Stimulated activated naive B cell treated with anti-CD40 and anti-IgM and Interleukin-4, amounts not matched to agents 10 μg/mL and 1 μg/mL and 100 μg/mL, for 72 hours (primary cell): ENCODE measurements around the gene BABAM2.
"Not testable (repeated sequence)": the region's sequence is repeated elsewhere in the genome, so short reads cannot be mapped to it uniquely, and the experiment has no call there.

Experiments
- ATAC-seq, 2 donors: fragments of 150-1000 bp; cut with Tn5 transposase; replicated peaks; 2 replicates each; pipeline ENCODE4 v1.10.0; 2021; ENCODE audit warnings: moderate library complexity in 1 of 2
- DNase-seq: peaks from one replicate; pipeline ENCODE4 v3.0.0; 2021
- H3K27ac Mint-ChIP-seq: one replicate; pipeline ENCODE4 v1.8.0; 2022; ENCODE audit warnings: mild to moderate bottlenecking, mixed read lengths
- H3K27me3 Mint-ChIP-seq, 2 donors: one replicate each; pipeline ENCODE4 v1.8.0; 2022; ENCODE audit warnings: mixed read lengths in 2 of 2
- H3K36me3 Mint-ChIP-seq, 2 donors: one replicate each; pipeline ENCODE4 v1.8.0; 2022; ENCODE audit warnings: mixed read lengths in 2 of 2, mild to moderate bottlenecking in 1 of 2
- H3K4me1 Mint-ChIP-seq, 2 donors: one replicate each; pipeline ENCODE4 v1.8.0; 2022; ENCODE audit warnings: mixed read lengths in 2 of 2, mild to moderate bottlenecking in 1 of 2
- H3K4me3 Mint-ChIP-seq, 2 donors: one replicate each; pipeline ENCODE4 v1.8.0; 2022; ENCODE audit warnings: mild to moderate bottlenecking in 2 of 2, mixed read lengths in 2 of 2, moderate library complexity in 1 of 2
- H3K9me3 Mint-ChIP-seq, 2 donors: one replicate each; pipeline ENCODE4 v1.8.0; 2022; ENCODE audit warnings: mixed read lengths in 2 of 2, mild to moderate bottlenecking in 1 of 2

Gene BABAM2

DNA sequence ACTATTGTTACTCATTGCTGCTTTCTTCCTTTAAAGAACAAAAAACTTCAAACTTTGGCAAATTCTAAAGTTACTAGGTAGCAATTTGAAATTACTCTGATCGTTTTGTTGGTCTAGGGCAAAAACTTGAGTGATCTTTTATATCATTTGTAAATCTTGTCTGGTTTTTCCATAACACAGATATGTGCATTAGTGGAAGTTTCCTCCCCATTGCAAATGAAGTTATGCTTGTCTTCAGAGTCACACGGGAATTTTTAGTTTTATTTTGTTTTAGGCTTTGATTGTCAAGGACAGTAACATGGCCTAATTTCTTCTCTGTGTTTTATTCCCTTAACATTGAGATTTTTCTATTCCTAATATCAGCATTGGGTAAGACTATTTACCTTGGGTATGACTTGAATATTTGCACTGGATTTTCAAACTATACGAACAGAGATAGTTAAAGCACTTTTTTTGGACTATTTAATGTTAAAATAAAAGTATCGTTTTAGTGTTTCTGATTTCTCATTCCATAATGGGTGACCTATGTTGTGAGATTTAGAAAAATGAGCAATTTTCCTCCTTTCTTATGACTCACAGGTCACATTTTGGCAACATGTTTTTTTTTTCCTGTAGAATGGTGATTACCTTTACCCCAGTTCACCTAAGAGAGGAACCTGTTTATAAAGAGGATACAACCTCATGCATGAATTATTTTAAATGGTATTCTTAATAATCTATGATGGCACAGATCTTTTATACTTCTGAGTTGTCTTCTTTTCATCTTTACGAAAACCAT, 65.0 kb downstream of the BABAM2 start:
- Mint-ChIP-seq H3K9me3 (peaks cover 0 to 3% of the 10 kb centered on the region in 2 donors), H3K27ac (peak overlapping the region; percentile 9), H3K4me3 (peak overlapping the region in 1 of 2 donors; percentile 39), H3K4me1 (peaks cover 22 to 68% of the 10 kb centered on the region in 2 donors), H3K27me3 (no peaks in the 10 kb centered on the region), H3K36me3 (peaks cover 8 to 23% of the 10 kb centered on the region in 2 donors)
- DNase-seq (no peak), ATAC-seq (no peak)

DNA sequence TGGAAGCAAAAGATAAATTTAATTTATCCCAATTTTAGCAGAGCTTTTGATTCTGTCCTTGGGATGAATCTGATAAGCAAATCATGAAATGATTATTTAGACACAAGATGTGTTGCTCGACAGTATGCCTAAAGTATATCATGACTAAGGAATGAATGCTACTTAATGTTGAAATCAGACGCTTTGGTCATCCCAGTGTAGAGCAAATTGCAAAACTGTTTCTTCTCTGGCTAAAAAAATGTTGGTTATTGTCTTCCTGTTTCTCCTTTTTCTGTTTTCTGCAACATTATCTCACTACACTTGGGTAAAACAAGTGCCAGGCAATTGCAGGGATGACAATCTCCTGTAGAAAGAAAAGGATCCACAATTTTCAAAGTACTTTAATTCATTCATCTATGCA, 66.4 kb downstream of the BABAM2 start:
- H3K4me1 Mint-ChIP-seq = peaks cover 25 to 61% of the 10 kb centered on the region in 2 donors
- no peak for ATAC-seq
- DNase-seq = no peak

GRCh38 chr2:27958711-27959378, 68.3 kb downstream of the BABAM2 start:
- peaks cover 12 to 14% of the 10 kb centered on the region in 2 donors for H3K36me3 Mint-ChIP-seq
- ATAC-seq (no peak), DNase-seq (no peak)
- H3K9me3 Mint-ChIP-seq = peaks cover 0 to 5% of the 10 kb centered on the region in 2 donors
- no peak overlapping the region for H3K27ac Mint-ChIP-seq
- H3K4me1 Mint-ChIP-seq = peaks cover 24 to 56% of the 10 kb centered on the region in 2 donors
- H3K4me3 Mint-ChIP-seq = no peak overlapping the region
- no peaks in the 10 kb centered on the region for H3K27me3 Mint-ChIP-seq

More for the DNA sequence above, 66.4 kb downstream of the BABAM2 start:
- H3K36me3 Mint-ChIP-seq = peaks cover 4 to 15% of the 10 kb centered on the region in 2 donors
- H3K4me3 Mint-ChIP-seq = no peak overlapping the region
- H3K27me3 Mint-ChIP-seq = no peaks in the 10 kb centered on the region
- H3K9me3 Mint-ChIP-seq = peaks cover 0 to 3% of the 10 kb centered on the region in 2 donors
- no peak overlapping the region for H3K27ac Mint-ChIP-seq

- DNase-seq = no peak
- H3K36me3 Mint-ChIP-seq = peaks cover 17 to 18% of the 10 kb centered on the region in 2 donors
- peaks cover 24 to 50% of the 10 kb centered on the region in 2 donors for H3K4me1 Mint-ChIP-seq
- peak overlapping the region in 1 of 2 donors; percentile 18 for H3K4me3 Mint-ChIP-seq
- no peak overlapping the region for H3K27ac Mint-ChIP-seq
- H3K27me3 Mint-ChIP-seq = no peaks in the 10 kb centered on the region
- peaks cover 0 to 7% of the 10 kb centered on the region in 2 donors for H3K9me3 Mint-ChIP-seq
- ATAC-seq = no peak
Observed at GRCh38 chr2:27959496-27959895, 69.0 kb downstream of the BABAM2 start.

DNA sequence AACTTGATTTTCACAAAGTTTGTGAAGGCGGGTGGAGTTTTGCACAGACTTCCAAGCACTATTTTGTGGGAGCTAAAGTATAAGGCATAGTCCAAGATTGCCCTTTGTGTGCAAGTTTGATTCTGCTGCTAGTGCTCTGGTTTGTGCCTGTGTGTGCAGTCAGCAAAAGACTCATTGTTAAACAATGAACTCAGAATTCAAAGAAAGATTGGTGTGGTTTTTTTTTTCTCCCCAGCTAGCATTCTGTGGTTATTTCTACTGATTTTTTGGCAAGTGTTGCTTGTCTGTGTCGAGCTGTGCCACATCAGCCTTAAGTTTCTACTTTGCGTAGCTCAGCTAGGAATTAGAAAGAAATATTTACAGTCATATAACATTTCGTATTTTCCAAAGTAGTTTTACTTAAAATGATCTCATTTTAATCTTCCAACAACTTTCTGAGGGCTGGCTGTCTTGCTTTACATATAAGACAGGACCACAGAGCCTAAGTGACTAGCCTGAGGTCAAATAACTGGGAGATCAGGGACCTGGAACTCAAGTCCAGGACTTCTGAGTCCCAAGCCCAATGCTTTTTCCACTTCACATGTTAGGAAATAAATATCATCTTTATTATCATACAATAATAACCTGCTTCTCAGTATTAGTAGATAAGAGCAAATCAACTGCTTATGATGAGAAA, 69.8 kb downstream of the BABAM2 start:
- Mint-ChIP-seq H3K36me3 (peaks cover 18 to 20% of the 10 kb centered on the region in 2 donors), H3K27me3 (no peaks in the 10 kb centered on the region), H3K4me1 (peaks cover 18 to 41% of the 10 kb centered on the region in 2 donors), H3K27ac (no peak overlapping the region), H3K4me3 (no peak overlapping the region), H3K9me3 (peaks cover 0 to 7% of the 10 kb centered on the region in 2 donors)
- no peak for DNase-seq
- ATAC-seq = no peak

GRCh38 chr2:27962006-27962405, 71.5 kb downstream of the BABAM2 start:
- ATAC-seq (no peak), DNase-seq (no peak)
- Mint-ChIP-seq H3K27me3 (no peaks in the 10 kb centered on the region), H3K4me1 (peaks cover 20 to 34% of the 10 kb centered on the region in 2 donors), H3K27ac (no peak overlapping the region), H3K9me3 (peaks cover 5 to 9% of the 10 kb centered on the region in 2 donors), H3K4me3 (no peak overlapping the region), H3K36me3 (peaks cover 20 to 31% of the 10 kb centered on the region in 2 donors)

GRCh38 chr2:27963472-27963871, 72.9 kb downstream of the BABAM2 start:
- Mint-ChIP-seq H3K9me3 (peaks cover 12 to 16% of the 10 kb centered on the region in 2 donors), H3K36me3 (peaks cover 27 to 33% of the 10 kb centered on the region in 2 donors), H3K4me3 (no peak overlapping the region), H3K4me1 (peaks cover 14 to 21% of the 10 kb centered on the region in 2 donors), H3K27ac (no peak overlapping the region), H3K27me3 (no peaks in the 10 kb centered on the region)
- ATAC-seq (no peak), DNase-seq (no peak)

- DNase-seq (no peak), ATAC-seq (no peak)
- Mint-ChIP-seq H3K4me1 (peaks cover 14 to 17% of the 10 kb centered on the region in 2 donors), H3K36me3 (peaks cover 32 to 39% of the 10 kb centered on the region in 2 donors), H3K27ac (no peak overlapping the region), H3K9me3 (peaks cover 16 to 20% of the 10 kb centered on the region in 2 donors), H3K4me3 (no peak overlapping the region), H3K27me3 (no peaks in the 10 kb centered on the region)
Observed at GRCh38 chr2:27964067-27964466, 73.5 kb downstream of the BABAM2 start.

DNA sequence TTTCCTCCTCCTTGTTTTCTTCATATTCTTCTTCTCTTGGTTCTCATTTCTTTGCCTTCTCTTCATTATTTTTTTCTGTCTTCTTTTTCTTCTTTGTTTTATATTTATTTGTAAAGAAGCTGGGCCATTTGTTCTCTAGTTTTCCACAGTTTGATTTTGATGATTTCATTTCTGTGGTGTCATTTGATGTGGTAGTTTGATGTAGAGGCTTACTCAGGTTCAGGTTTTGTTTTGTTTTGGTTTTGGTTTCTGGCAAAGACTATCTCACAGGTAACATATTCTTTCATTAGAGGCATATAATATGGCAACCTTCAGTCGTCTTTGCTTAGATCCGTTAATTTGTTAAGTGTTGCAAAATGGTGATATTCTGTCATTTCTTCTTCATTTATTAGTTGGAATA, 75.3 kb downstream of the BABAM2 start:
- H3K27ac Mint-ChIP-seq = no peak overlapping the region
- peaks cover 17 to 23% of the 10 kb centered on the region in 2 donors for H3K9me3 Mint-ChIP-seq
- no peak overlapping the region for H3K4me3 Mint-ChIP-seq
- H3K4me1 Mint-ChIP-seq = peaks cover 9 to 11% of the 10 kb centered on the region in 2 donors
- ATAC-seq (no peak), DNase-seq (no peak)
- H3K36me3 Mint-ChIP-seq = peaks cover 38 to 54% of the 10 kb centered on the region in 2 donors
- H3K27me3 Mint-ChIP-seq = no peaks in the 10 kb centered on the region

DNA sequence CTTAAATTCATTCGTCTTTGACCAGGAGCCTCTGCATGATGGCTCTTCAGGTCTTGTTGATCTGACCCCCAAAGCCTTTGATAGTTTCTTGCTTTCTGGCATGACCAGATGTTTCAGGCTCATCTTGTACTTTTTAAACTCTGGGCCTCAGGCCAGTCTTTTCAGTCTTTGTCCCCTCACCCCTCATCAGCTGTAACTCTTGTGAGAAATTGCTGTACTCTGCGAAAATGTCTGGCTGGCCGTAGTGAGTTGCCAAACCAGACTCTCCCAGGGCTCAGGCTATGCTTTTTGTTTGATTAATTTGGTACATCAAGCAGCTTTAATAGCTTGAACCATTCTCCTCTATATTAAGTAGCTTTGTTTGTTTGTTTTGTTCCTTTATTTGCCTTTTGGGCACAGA, 75.9 kb downstream of the BABAM2 start:
- peaks cover 38 to 54% of the 10 kb centered on the region in 2 donors for H3K36me3 Mint-ChIP-seq
- peaks cover 17 to 23% of the 10 kb centered on the region in 2 donors for H3K9me3 Mint-ChIP-seq
- H3K27ac Mint-ChIP-seq = no peak overlapping the region
- ATAC-seq (no peak), DNase-seq (no peak)
- no peaks in the 10 kb centered on the region for H3K27me3 Mint-ChIP-seq
- peaks cover 8 to 11% of the 10 kb centered on the region in 2 donors for H3K4me1 Mint-ChIP-seq
- no peak overlapping the region for H3K4me3 Mint-ChIP-seq

DNA sequence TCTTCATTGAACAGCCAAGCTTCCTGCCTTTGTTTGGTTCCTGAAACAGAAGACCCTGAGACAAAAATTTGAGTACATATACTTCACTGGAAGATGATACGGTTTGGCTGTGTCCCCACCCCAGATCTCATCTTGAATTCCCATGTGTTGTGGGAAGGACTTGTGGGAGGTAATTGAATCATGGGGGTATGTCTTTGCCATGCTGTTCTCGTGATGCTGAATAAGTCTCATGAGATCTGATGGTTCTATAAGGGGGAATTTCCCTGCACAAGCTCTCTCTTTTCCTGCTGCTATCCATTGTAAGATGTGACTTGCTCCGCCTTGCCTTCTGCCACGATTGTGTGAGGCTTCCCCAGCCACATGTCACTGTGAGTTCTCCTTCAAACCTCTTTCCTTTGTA, 76.5 kb downstream of the BABAM2 start:
- no peak for DNase-seq

DNA sequence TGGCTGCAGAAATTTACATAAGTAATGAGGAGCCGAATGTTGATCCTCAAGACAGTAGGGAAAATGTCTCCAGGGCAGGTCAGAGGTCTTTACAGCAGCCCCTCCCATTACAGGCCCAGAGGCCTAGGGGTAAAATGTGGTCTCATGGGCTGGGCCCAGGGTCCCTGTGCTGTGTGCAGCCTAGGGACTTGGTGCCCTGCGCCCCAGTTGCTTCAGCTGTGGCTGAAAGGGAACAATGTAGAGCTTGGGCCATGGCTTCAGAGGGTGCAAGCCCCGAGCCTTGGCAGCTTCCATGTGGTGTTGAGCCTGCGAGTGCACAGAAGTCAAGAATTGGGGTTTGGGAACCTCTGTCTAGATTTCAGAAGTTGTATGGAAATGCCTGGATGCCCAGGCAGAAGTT, 77.5 kb downstream of the BABAM2 start:
- not testable (repeated sequence) for DNase-seq, H3K27me3 Mint-ChIP-seq, ATAC-seq, H3K4me3 Mint-ChIP-seq
- peaks cover 17 to 23% of the 10 kb centered on the region in 2 donors for H3K9me3 Mint-ChIP-seq
- peaks cover 6 to 11% of the 10 kb centered on the region in 2 donors for H3K4me1 Mint-ChIP-seq
- H3K27ac Mint-ChIP-seq = peak overlapping the region; percentile 14
- H3K36me3 Mint-ChIP-seq = peaks cover 34 to 54% of the 10 kb centered on the region in 2 donors

More for the DNA sequence above, 76.5 kb downstream of the BABAM2 start:
- no peaks in the 10 kb centered on the region for H3K27me3 Mint-ChIP-seq
- no peak for ATAC-seq
- H3K4me1 Mint-ChIP-seq = peaks cover 7 to 11% of the 10 kb centered on the region in 2 donors
- H3K9me3 Mint-ChIP-seq = peaks cover 17 to 23% of the 10 kb centered on the region in 2 donors
- no peak overlapping the region for H3K27ac Mint-ChIP-seq
- peaks cover 37 to 54% of the 10 kb centered on the region in 2 donors for H3K36me3 Mint-ChIP-seq
- no peak overlapping the region for H3K4me3 Mint-ChIP-seq

DNA sequence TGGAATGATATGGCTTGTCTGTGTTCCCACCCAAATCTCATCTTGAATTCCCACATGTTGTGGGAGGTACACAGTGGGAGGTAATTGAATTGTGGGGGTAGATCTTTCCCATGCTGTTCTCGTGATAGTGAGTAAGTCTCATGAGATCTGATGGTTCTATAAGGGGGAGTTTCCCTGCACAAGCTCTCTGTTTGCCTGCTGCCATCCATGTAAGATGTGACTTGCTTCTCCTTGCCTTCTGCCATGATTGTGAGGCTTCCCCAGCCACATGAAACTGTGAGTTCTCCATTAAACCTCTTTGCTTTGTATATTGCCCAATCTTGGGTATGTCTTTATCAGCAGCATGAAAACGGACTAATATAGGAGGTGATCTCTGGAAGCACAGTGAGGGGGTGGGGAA, 78.4 kb downstream of the BABAM2 start:
- Mint-ChIP-seq H3K36me3 (peaks cover 29 to 54% of the 10 kb centered on the region in 2 donors), H3K4me1 (peaks cover 6 to 11% of the 10 kb centered on the region in 2 donors), H3K9me3 (peaks cover 15 to 23% of the 10 kb centered on the region in 2 donors)
- not testable (repeated sequence) for ATAC-seq, H3K27me3 Mint-ChIP-seq, H3K4me3 Mint-ChIP-seq, H3K27ac Mint-ChIP-seq, DNase-seq

DNA sequence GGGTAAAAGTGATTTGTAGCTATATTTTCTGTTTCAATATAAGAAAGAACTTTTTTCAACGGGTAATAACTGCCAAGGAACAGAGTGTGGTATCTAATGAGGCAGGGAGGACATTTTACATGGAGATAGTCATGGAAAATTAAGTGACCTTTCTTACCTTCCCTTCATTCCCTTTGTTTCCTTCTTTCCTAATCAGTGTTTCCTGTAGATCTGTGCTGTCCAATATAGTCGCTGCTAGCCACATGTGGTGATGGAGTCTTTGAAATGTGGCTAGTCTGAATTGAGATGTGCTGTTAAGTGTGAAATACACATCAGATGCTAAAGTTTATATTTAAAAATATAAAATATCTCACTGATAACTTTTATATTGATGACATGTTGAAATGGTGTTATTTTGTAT, 81.8 kb downstream of the BABAM2 start:
- peaks cover 2 to 4% of the 10 kb centered on the region in 2 donors for H3K4me1 Mint-ChIP-seq
- H3K27ac Mint-ChIP-seq = no peak overlapping the region
- peaks cover 10 to 15% of the 10 kb centered on the region in 2 donors for H3K9me3 Mint-ChIP-seq
- H3K27me3 Mint-ChIP-seq = no peaks in the 10 kb centered on the region
- peaks cover 19 to 35% of the 10 kb centered on the region in 2 donors for H3K36me3 Mint-ChIP-seq
- no peak for ATAC-seq
- no peak overlapping the region for H3K4me3 Mint-ChIP-seq
- no peak for DNase-seq
